DMS 273 (cell line): ENCODE measurements around the gene NBAS.
"Not testable (repeated sequence)": the region's sequence is repeated elsewhere in the genome, so short reads cannot be mapped to it uniquely, and the experiment has no call there.

ENCODE experiments used
- DNase-seq: peaks from one replicate; lab custom pipeline; 2025; ENCODE audit not compliant: unreplicated experiment; lab: John Stamatoyannopoulos, UW

The NBAS gene

GRCh38 chr2:15561574-15562344 lies 625 bp upstream of the NBAS start:
- DNase-seq: peak; percentile 50

GRCh38 chr2:15560140-15560987 lies 770 bp downstream of the NBAS start:
- DNase-seq: peak; percentile 73

GRCh38 chr2:15559379-15560139 lies 1.6 kb downstream of the NBAS start:
- no peak for DNase-seq

GRCh38 chr2:15557887-15558311 lies 3.2 kb downstream of the NBAS start:
- no peak for DNase-seq

- no peak for DNase-seq
Observed at GRCh38 chr2:15556311-15556930, 4.7 kb downstream of the NBAS start.

GRCh38 chr2:15555760-15556193 lies 5.4 kb downstream of the NBAS start:
- DNase-seq: no peak

- no peak for DNase-seq
Observed at GRCh38 chr2:15554525-15555218, 6.5 kb downstream of the NBAS start.

- DNase-seq: no peak
Observed at GRCh38 chr2:15553951-15554350, 7.2 kb downstream of the NBAS start.

GRCh38 chr2:15553519-15553918 lies 7.6 kb downstream of the NBAS start:
- DNase-seq: no peak

GRCh38 chr2:15548974-15549373 lies 12.2 kb downstream of the NBAS start:
- DNase-seq: no peak

- DNase-seq: peak; percentile 7
Observed at GRCh38 chr2:15547115-15547876, 13.8 kb downstream of the NBAS start.

- peak; percentile 33 for DNase-seq
Observed at GRCh38 chr2:15546297-15547098, 14.6 kb downstream of the NBAS start.

- DNase-seq: no peak
Observed at GRCh38 chr2:15544227-15544626, 16.9 kb downstream of the NBAS start.

- DNase-seq: no peak
Observed at GRCh38 chr2:15543541-15543940, 17.6 kb downstream of the NBAS start.

- DNase-seq: no peak
Observed at GRCh38 chr2:15543053-15543452, 18.1 kb downstream of the NBAS start.

GRCh38 chr2:15542269-15542668 lies 18.9 kb downstream of the NBAS start:
- DNase-seq: not testable (repeated sequence)

GRCh38 chr2:15540523-15540922 lies 20.6 kb downstream of the NBAS start:
- not testable (repeated sequence) for DNase-seq

GRCh38 chr2:15539999-15540398 lies 21.1 kb downstream of the NBAS start:
- DNase-seq: no peak

- DNase-seq: no peak
Observed at GRCh38 chr2:15538792-15539191, 22.3 kb downstream of the NBAS start.
